Panc1 (cell line): ENCODE data around the gene UPK1A. TPM values are rescaled to one million over a fixed set of nuclear protein-coding genes. Genes with fewer than 3 reads are reported as not detected.

Experiments
- ATAC-seq: fragments of 200-7000 bp; cut with Tn5 transposase; 2 replicates; pipeline ENCODE4 v1.9.1; 2020; ENCODE audit warnings: mild to moderate bottlenecking, moderate library complexity
- BruUV-seq: library from RNA; stranded (reverse); fragments of 400-500 nt; replicated peaks from 2 replicates; lab custom pipeline; 2021; lab: Mats Ljungman, UMichigan
- CTCF ChIA-PET: fragments of 300-600 bp; sonication (Branson Sonifier 250); formaldehyde crosslinking; loops from one replicate; lab custom pipeline; 2022; ENCODE audit warnings: antibody characterized with exemption; lab: Charles Lee
- POLR2A ChIA-PET: fragments of 300-600 bp; sonication (Branson Sonifier 250); formaldehyde crosslinking; loops from one replicate; lab custom pipeline; 2022; ENCODE audit warnings: antibody characterized with exemption; lab: Charles Lee
- DNase-seq: peaks from one replicate; pipeline ENCODE4 v3.0.0-alpha.2; 2010; ENCODE audit warnings: low read depth, low spot score
- H3K27ac ChIP-seq: 2 replicates; pipeline ENCODE4 v1.5.1; 2011; ENCODE audit warnings: mild to moderate bottlenecking, low read length, inconsistent platforms
- H3K27me3 ChIP-seq: fragments of 200-500 bp; sonication (Bioruptor generic); 2 replicates; pipeline ENCODE4 v1.6.0; 2014; ENCODE audit warnings: low read length, inconsistent platforms; ENCODE audit not compliant: control insufficient read depth, insufficient read depth
- H3K36me3 ChIP-seq: fragments of 200-500 bp; sonication (Bioruptor generic); 2 replicates; pipeline ENCODE4 v1.5.1; 2014; ENCODE audit warnings: inconsistent platforms, mild to moderate bottlenecking, low read length, moderate library complexity; ENCODE audit not compliant: control insufficient read depth, insufficient read depth
- H3K4me1 ChIP-seq: 2 replicates; pipeline ENCODE4 v1.5.1; 2011; ENCODE audit warnings: inconsistent platforms, mild to moderate bottlenecking, low read length, moderate library complexity; ENCODE audit not compliant: control insufficient read depth, insufficient read depth
- H3K4me3 ChIP-seq, 2 experiments: 2 replicates each; pipeline ENCODE4 v1.5.1; 2011 to 2012; ENCODE audit warnings: low read depth in 2 of 2, low read length in 2 of 2, mild to moderate bottlenecking in 2 of 2, inconsistent platforms in 1 of 2, moderate library complexity in 1 of 2
- H3K9me3 ChIP-seq: fragments of 200-500 bp; sonication (Bioruptor generic); 2 replicates; pipeline ENCODE4 v1.5.1; 2014; ENCODE audit warnings: low read depth, mild to moderate bottlenecking, inconsistent platforms, low read length, moderate library complexity; ENCODE audit not compliant: control insufficient read depth, insufficient read depth
- POLR2AphosphoS5 ChIP-seq: IDR thresholded peaks from 2 replicates; pipeline ENCODE4 v1.6.1; 2012; ENCODE audit warnings: mild to moderate bottlenecking, low read depth, low read length, moderate library complexity
- SIN3A ChIP-seq: IDR thresholded peaks from 2 replicates; pipeline ENCODE4 v1.6.1; 2012; ENCODE audit warnings: low read depth, mild to moderate bottlenecking, low read length, moderate library complexity, borderline replicate concordance; ENCODE audit not compliant: insufficient read depth
- TCF7L2 ChIP-seq: IDR thresholded peaks from 2 replicates; pipeline ENCODE4 v1.6.1; 2011; ENCODE audit warnings: mild to moderate bottlenecking, low read depth, low read length, inconsistent platforms
- in situ Hi-C: cut with HindIII; loops from 2 replicates; pipeline ENCODE4 v1.10.0; 2016; ENCODE audit warnings: low sequenced_read_pairs, low pct_unique_long_range_greater_than_20kb
- intact Hi-C: fragments of 100-400 bp; cut with micrococcal nuclease; formaldehyde crosslinking; loops from one replicate; pipeline ENCODE4 v1.10.0; 2022; ENCODE audit not compliant: unreplicated experiment
- total RNA-seq: library from RNA; stranded (reverse); gene quantifications from one replicate; pipeline ENCODE4 v1.2.1, GENCODE V29; 2021; ENCODE audit not compliant: unreplicated experiment
- TF ChIP-seq, protein P1 (sequence below), 2 experiments: IDR thresholded peaks; 2 replicates each; pipeline ENCODE4 v1.6.1; 2011 to 2012; ENCODE audit warnings: low read depth in 2 of 2, control low read depth in 1 of 2, low read length in 1 of 2, mild to moderate bottlenecking in 1 of 2, moderate library complexity in 1 of 2; ENCODE audit not compliant: insufficient read depth in 1 of 2
- TF ChIP-seq, protein P2 (sequence below): fragments of 450-650 bp; IDR thresholded peaks from 2 replicates; pipeline ENCODE4 v1.5.1; 2017; ENCODE audit warnings: mild to moderate bottlenecking

UPK1A gene
- total RNA-seq, 1 experiment from 2014 or later: 0.67 TPM

DNA sequence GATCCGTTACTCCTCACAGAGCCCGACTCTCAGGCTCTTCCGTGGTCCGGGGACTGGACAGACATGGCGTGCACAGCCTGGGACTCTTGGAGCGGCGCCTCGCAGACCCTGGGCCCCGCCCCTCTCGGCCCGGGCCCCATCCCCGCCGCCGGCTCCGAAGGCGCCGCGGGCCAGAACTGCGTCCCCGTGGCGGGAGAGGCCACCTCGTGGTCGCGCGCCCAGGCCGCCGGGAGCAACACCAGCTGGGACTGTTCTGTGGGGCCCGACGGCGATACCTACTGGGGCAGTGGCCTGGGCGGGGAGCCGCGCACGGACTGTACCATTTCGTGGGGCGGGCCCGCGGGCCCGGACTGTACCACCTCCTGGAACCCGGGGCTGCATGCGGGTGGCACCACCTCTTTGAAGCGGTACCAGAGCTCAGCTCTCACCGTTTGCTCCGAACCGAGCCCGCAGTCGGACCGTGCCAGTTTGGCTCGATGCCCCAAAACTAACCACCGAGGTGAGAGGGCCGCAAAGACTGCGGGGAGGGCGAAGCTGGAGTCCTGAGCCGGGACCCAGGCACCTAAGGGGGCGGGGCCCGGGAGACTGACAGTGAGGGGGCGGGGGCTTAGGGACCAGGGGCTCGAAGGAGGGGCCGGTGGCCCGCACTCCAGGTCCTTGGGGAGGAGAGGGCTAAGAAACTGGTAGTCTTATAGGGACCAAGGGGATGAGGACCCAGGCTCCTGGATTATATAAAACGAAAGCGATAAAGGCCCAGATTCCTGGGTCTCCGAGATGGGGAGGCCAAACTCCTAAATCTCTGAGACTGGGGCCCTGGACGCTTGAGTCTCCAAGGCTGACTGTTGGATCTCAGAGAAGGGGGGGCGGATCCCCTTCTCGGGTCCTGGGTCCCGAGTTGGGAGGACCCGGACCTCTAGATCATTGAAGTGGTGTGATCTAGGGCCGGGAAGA is 22.8 kb upstream of the UPK1A start:
- POLR2A ChIA-PET: interaction anchor here (0.6 kb wide), 2 partner anchors 38 to 1101 kb away, joined by 5 to 6 read pairs; no protein-coding TSS in a partner anchor
- Histone ChIP-seq H3K36me3 (peaks cover 2% of the 10 kb centered on the region; the same call in 1 of the 2 replicates), H3K27ac (peak overlapping the region; percentile 87), H3K4me3 (peak overlapping the region; percentile 69 to 79), H3K4me1 (peaks cover 18% of the 10 kb centered on the region), H3K9me3 (no peaks in the 10 kb centered on the region), H3K27me3 (no peaks in the 10 kb centered on the region)
- peak; percentile 51 for DNase-seq
- BruUV-seq: no TSS peak
- peak; percentile 78 for ATAC-seq
- TF ChIP-seq TCF7L2 (peak; percentile 85), POLR2AphosphoS5 (peak; percentile 86), SIN3A (peak; percentile 87; the same call in 1 of the 2 replicates)
- TF ChIP-seq, protein P1, sequence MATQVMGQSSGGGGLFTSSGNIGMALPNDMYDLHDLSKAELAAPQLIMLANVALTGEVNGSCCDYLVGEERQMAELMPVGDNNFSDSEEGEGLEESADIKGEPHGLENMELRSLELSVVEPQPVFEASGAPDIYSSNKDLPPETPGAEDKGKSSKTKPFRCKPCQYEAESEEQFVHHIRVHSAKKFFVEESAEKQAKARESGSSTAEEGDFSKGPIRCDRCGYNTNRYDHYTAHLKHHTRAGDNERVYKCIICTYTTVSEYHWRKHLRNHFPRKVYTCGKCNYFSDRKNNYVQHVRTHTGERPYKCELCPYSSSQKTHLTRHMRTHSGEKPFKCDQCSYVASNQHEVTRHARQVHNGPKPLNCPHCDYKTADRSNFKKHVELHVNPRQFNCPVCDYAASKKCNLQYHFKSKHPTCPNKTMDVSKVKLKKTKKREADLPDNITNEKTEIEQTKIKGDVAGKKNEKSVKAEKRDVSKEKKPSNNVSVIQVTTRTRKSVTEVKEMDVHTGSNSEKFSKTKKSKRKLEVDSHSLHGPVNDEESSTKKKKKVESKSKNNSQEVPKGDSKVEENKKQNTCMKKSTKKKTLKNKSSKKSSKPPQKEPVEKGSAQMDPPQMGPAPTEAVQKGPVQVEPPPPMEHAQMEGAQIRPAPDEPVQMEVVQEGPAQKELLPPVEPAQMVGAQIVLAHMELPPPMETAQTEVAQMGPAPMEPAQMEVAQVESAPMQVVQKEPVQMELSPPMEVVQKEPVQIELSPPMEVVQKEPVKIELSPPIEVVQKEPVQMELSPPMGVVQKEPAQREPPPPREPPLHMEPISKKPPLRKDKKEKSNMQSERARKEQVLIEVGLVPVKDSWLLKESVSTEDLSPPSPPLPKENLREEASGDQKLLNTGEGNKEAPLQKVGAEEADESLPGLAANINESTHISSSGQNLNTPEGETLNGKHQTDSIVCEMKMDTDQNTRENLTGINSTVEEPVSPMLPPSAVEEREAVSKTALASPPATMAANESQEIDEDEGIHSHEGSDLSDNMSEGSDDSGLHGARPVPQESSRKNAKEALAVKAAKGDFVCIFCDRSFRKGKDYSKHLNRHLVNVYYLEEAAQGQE (IDR thresholded peaks at IDR 0.05; ENCODE audit: insufficient read depth in 1 of 2, low read depth in 2 of 2, low read length in 1 of 2): peak in 1 of 2 experiments; percentile 56; a peak in 1 of 4 replicates
- TF ChIP-seq, protein P2, sequence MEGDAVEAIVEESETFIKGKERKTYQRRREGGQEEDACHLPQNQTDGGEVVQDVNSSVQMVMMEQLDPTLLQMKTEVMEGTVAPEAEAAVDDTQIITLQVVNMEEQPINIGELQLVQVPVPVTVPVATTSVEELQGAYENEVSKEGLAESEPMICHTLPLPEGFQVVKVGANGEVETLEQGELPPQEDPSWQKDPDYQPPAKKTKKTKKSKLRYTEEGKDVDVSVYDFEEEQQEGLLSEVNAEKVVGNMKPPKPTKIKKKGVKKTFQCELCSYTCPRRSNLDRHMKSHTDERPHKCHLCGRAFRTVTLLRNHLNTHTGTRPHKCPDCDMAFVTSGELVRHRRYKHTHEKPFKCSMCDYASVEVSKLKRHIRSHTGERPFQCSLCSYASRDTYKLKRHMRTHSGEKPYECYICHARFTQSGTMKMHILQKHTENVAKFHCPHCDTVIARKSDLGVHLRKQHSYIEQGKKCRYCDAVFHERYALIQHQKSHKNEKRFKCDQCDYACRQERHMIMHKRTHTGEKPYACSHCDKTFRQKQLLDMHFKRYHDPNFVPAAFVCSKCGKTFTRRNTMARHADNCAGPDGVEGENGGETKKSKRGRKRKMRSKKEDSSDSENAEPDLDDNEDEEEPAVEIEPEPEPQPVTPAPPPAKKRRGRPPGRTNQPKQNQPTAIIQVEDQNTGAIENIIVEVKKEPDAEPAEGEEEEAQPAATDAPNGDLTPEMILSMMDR: no peak
- in situ Hi-C loops (no loop called here), intact Hi-C loops (no loop called here)
- CTCF ChIA-PET: interaction anchor here (1.7 kb wide), 1 partner anchor 86 kb away, joined by 4 read pairs; no protein-coding TSS in a partner anchor

DNA sequence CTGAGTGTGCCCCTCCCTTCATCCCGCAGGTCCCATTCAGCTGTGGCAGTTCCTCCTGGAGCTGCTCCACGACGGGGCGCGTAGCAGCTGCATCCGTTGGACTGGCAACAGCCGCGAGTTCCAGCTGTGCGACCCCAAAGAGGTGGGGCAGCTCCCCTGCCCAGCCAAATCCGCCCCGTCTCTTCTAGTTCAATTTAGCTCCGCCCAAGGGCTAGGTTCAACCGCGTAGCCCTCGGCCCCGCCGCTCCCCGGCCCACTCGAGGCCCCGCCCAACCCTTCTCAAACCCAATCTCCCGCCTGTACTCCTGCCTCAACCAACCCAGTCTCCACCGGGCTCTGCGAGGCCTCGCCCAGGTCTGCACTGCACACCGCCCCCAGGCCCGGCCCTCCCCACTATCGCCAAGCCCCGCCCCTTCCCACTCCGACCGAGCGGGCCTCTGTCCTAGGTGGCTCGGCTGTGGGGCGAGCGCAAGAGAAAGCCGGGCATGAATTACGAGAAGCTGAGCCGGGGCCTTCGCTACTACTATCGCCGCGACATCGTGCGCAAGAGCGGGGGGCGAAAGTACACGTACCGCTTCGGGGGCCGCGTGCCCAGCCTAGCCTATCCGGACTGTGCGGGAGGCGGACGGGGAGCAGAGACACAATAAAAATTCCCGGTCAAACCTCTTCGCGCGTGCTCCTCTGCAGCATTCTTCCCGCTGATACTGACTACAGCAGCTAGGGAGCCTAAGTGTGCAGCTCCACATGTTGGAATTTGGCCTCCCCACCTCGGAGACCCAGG is 21.9 kb upstream of the UPK1A start:
- Histone ChIP-seq H3K9me3 (no peaks in the 10 kb centered on the region), H3K36me3 (peaks cover 7% of the 10 kb centered on the region; the same call in 1 of the 2 replicates), H3K27me3 (no peaks in the 10 kb centered on the region), H3K4me3 (peak overlapping the region; percentile 69 to 79), H3K27ac (peak overlapping the region; percentile 87), H3K4me1 (peaks cover 21% of the 10 kb centered on the region)
- POLR2A ChIA-PET: interaction anchor here (0.6 kb wide), 2 partner anchors 39 to 1102 kb away, joined by 5 to 6 read pairs; no protein-coding TSS in a partner anchor
- TF ChIP-seq, protein P2: no peak
- TF ChIP-seq POLR2AphosphoS5: 0 out of 2 replicates have a peak, but pooled peaks have one; percentile 23
- TF ChIP-seq TCF7L2: no peak
- TF ChIP-seq, protein P1 (IDR thresholded peaks at IDR 0.05; ENCODE audit: insufficient read depth in 1 of 2, low read depth in 2 of 2, low read length in 1 of 2): peak; percentile 68 to 73
- TF ChIP-seq SIN3A: 0 out of 2 replicates have a peak, but pooled peaks have one; percentile 43
- CTCF ChIA-PET: interaction anchor here (1.7 to 1.8 kb wide), 2 partner anchors 87 to 96 kb away, joined by 4 read pairs; no protein-coding TSS in a partner anchor
- intact Hi-C loops: no loop called here
- in situ Hi-C loops: no loop called here
- DNase-seq: peak; percentile 77
- no TSS peak for BruUV-seq
- peak; percentile 88 for ATAC-seq
